HEK293 (cell line): Measurements from ENCODE around the gene PATL2.
A peak's percentile ranks its signal among the peaks of the same experiment; 100 is the strongest.
"Not testable (repeated sequence)": the region's sequence is repeated elsewhere in the genome, so short reads cannot be mapped to it uniquely, and the experiment has no call there.

Experiments used
- CTCF ChIA-PET: fragments of 350-600 bp; formaldehyde crosslinking; extraction: SDS; loops from one replicate; lab custom pipeline; 2021; ENCODE audit warnings: antibody characterized with exemption; lab: Yijun Ruan, JAX
- POLR2A ChIA-PET: fragments of 300-600 bp; formaldehyde crosslinking; extraction: SDS; loops from one replicate; lab custom pipeline; 2020; ENCODE audit warnings: antibody characterized with exemption, inconsistent platforms; lab: Yijun Ruan, JAX
- H3K27ac ChIP-seq: fragments of 200-500 bp; sonication (Bioruptor generic); 2 replicates; pipeline ENCODE4 v1.5.1; 2014; ENCODE audit warnings: low read depth, low read length, control low read depth, inconsistent platforms; ENCODE audit errors: extremely low read depth
- H3K36me3 ChIP-seq, 2 experiments: fragments of 200-500 bp in 1 of 2; sonication (Bioruptor generic) in 1 of 2; 1 replicate in 1 of 2; 2 replicates in 1 of 2; pipeline ENCODE4 v1.5.1; 2014 to 2017; ENCODE audit warnings: inconsistent platforms in 2 of 2, low read length in 2 of 2; ENCODE audit not compliant: control insufficient read depth in 2 of 2, insufficient read depth in 1 of 2
- H3K4me1 ChIP-seq: fragments of 200-500 bp; sonication (Bioruptor generic); 2 replicates; pipeline ENCODE4 v1.5.1; 2014; ENCODE audit warnings: mild to moderate bottlenecking, low read length, inconsistent platforms; ENCODE audit not compliant: control insufficient read depth, insufficient read depth
- H3K4me3 ChIP-seq: 2 replicates; pipeline ENCODE4 v1.5.1; 2011; ENCODE audit warnings: low read depth, mild to moderate bottlenecking, control low read depth, low read length, moderate library complexity
- H3K9me3 ChIP-seq: fragments of 200-500 bp; sonication (Bioruptor generic); 2 replicates; pipeline ENCODE4 v1.5.1; 2014; ENCODE audit warnings: low read depth, low read length, inconsistent platforms; ENCODE audit not compliant: control insufficient read depth, insufficient read depth
- HOXD13 ChIP-seq: sonication (generic); formaldehyde crosslinking; IDR thresholded peaks from 2 replicates; pipeline ENCODE4 v1.8.0; 2022; ENCODE audit warnings: missing genetic modification reagents, borderline replicate concordance
- TRIM28 ChIP-seq: IDR thresholded peaks from 2 replicates; pipeline ENCODE4 v1.6.1; 2011; ENCODE audit warnings: low read length, control low read depth, borderline replicate concordance
- ZBTB1 ChIP-seq: fragments of 450-650 bp; formaldehyde crosslinking; IDR thresholded peaks from 2 replicates; pipeline ENCODE4 v1.5.1; 2016; ENCODE audit warnings: missing biosample characterization, missing genetic modification characterization
- ZBTB11 ChIP-seq: fragments of 450-650 bp; formaldehyde crosslinking; conservative IDR thresholded peaks from 2 replicates; pipeline ENCODE4 v1.5.1; 2016; ENCODE audit warnings: low read depth, missing biosample characterization, missing genetic modification characterization
- ZNF133 ChIP-seq: fragments of 450-650 bp; formaldehyde crosslinking; IDR thresholded peaks from 2 replicates; pipeline ENCODE4 v1.5.1; 2016; ENCODE audit warnings: missing biosample characterization, missing genetic modification characterization
- ZNF521 ChIP-seq: fragments of 450-650 bp; formaldehyde crosslinking; IDR thresholded peaks from 2 replicates; pipeline ENCODE4 v1.5.1; 2017; ENCODE audit warnings: missing biosample characterization, mild to moderate bottlenecking, missing genetic modification characterization
- ZNF626 ChIP-seq: fragments of 450-650 bp; sonication (Bioruptor Pico); formaldehyde crosslinking; IDR thresholded peaks from 2 replicates; pipeline ENCODE4 v1.5.1; 2018; ENCODE audit warnings: missing biosample characterization, missing genetic modification characterization, inconsistent platforms
- ZNF777 ChIP-seq: fragments of 450-650 bp; formaldehyde crosslinking; IDR thresholded peaks from 2 replicates; pipeline ENCODE4 v1.5.1; 2017; ENCODE audit warnings: missing biosample characterization, missing genetic modification characterization, borderline replicate concordance
- ZSCAN16 ChIP-seq: fragments of 450-650 bp; formaldehyde crosslinking; IDR thresholded peaks from 2 replicates; pipeline ENCODE4 v1.5.1; 2016; ENCODE audit warnings: missing biosample characterization, missing genetic modification characterization
- TF ChIP-seq, protein P1 (sequence below): fragments of 450-650 bp; formaldehyde crosslinking; IDR thresholded peaks from 2 replicates; pipeline ENCODE4 v1.5.1; 2016; ENCODE audit warnings: missing biosample characterization, missing genetic modification characterization
- TF ChIP-seq, protein P2 (sequence below): fragments of 450-650 bp; formaldehyde crosslinking; IDR thresholded peaks from 2 replicates; pipeline ENCODE4 v1.5.1; 2017; ENCODE audit warnings: missing biosample characterization, missing genetic modification characterization

PATL2 gene

DNA sequence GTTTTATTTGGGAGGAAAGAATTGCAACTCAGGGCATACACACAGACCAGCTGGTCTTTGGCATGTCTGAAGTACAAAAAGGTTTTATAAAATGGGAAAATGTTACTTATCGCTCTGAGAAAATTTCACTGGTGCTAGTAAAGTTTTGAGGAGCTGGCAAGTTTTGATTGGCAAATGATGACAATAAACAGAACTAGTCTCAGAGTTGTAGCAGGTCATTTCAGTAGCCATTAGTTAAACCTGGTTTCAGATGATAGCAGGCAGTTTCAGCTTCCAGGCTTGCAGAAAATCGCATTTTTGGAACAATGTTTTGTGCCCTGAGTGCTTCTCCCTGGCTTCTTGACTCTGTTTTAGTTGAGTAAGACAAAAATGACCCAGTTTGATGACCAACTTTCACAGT is 10.9 kb upstream of the PATL2 start:
- TF ChIP-seq ZSCAN16 (tag by site-specific recombination) (no peak), ZBTB11 (tag by site-specific recombination) (no peak), TRIM28 (no peak), ZNF777 (tag by site-specific recombination) (no peak)
- TF ChIP-seq, all 188 proteins: peak for 0
- H3K27ac ChIP-seq = no peak overlapping the region
- ChIA-PET POLR2A (interaction anchor here (0.6 to 0.8 kb wide), 2 partner anchors 9 to 168 kb away, joined by 3 to 5 read pairs; no protein-coding TSS in a partner anchor), CTCF (interaction anchor here (1.9 kb wide), 1 partner anchor 58 kb away, joined by 5 read pairs; the partner anchor contains the start of gene SPG11)
- peaks cover 9 to 17% of the 10 kb centered on the region in 2 experiments for H3K36me3 ChIP-seq
- H3K9me3 ChIP-seq = no peaks in the 10 kb centered on the region
- peaks cover 7% of the 10 kb centered on the region; the same call in 1 of the 2 replicates for H3K4me1 ChIP-seq
- no peak overlapping the region for H3K4me3 ChIP-seq

GRCh38 chr15:44720460-44721176 is 9.5 kb upstream of the PATL2 start:
- POLR2A ChIA-PET = interaction anchor here (0.6 to 1.1 kb wide), 2 partner anchors 17 to 1786 kb away, joined by 3 to 5 read pairs; no protein-coding TSS in a partner anchor

DNA sequence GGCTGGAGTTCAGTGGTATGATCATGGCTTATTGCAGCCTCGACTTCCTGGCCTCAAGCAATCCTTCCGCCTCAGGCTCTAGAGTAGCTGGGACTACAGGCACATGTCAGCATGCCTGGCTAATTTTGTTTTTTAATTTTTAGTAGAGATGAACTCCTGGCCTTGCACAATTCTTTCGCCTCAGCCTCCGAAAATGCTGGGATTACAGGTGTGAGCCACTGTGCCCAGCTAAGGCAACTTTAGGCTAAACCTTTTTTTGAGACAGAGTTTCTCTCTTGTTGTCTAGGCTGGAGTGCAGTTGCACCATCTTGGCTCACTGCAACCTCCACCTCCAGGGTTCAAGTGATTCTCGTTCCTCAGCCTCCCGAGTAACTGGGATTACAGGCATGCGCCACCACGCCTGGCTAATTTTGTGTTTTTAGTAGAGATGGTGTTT is 8.9 kb upstream of the PATL2 start:
- H3K4me1 ChIP-seq, H3K27ac ChIP-seq: not testable (repeated sequence)

More at GRCh38 chr15:44720460-44721176, 9.5 kb upstream of the PATL2 start:
- TF ChIP-seq ZNF626 = no peak
- TF ChIP-seq ZNF133 = no peak
- TF ChIP-seq, all 188 proteins: peak for 0
- Histone ChIP-seq H3K9me3 (no peaks in the 10 kb centered on the region), H3K4me1 (no peaks in the 10 kb centered on the region), H3K4me3 (no peak overlapping the region), H3K36me3 (peaks cover 15 to 31% of the 10 kb centered on the region in 2 experiments), H3K27ac (no peak overlapping the region)
- CTCF ChIA-PET = interaction anchor here (1.9 kb wide), 1 partner anchor 57 kb away, joined by 5 read pairs; the partner anchor contains the start of gene SPG11

DNA sequence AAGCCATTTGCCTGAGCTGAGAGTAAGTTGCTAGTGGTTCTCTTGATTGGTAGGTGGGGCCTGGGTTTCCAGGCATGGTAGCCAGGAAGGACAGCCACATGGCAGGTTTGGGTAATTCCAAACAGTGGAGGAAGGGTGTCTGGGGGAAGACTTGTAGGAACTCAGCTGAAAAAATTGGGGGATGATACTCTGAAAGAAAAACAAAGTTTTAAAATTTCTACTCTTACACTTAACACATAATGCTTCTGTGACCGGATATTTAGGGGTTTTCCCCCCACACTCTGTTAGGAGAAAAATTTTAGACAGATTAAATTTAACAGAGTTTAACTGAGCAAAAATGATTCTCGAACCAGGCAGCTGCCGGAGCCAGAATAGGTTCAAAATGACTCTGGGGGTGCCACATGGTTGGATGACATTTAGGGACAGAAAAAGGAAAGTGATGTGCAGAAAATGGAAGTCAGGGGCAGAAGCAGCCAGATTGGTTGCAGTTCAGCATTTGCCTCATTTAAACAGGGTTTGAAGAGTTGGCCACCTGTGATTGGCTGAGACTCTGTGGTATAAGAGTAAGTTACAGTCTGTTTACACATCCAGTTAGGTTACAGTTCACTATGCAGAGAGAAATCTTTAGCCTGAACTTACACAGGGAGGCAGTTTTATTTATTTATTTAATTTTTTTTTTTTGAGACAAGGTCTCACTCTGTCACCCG is 8.3 kb upstream of the PATL2 start:
- CTCF ChIA-PET = interaction anchor here (0.9 kb wide), 1 partner anchor 10 kb away, joined by 3 read pairs; no protein-coding TSS in a partner anchor
- H3K4me1 ChIP-seq = no peaks in the 10 kb centered on the region
- no peaks in the 10 kb centered on the region for H3K9me3 ChIP-seq
- peaks cover 15 to 40% of the 10 kb centered on the region in 2 experiments for H3K36me3 ChIP-seq
- TF ChIP-seq, protein P1, sequence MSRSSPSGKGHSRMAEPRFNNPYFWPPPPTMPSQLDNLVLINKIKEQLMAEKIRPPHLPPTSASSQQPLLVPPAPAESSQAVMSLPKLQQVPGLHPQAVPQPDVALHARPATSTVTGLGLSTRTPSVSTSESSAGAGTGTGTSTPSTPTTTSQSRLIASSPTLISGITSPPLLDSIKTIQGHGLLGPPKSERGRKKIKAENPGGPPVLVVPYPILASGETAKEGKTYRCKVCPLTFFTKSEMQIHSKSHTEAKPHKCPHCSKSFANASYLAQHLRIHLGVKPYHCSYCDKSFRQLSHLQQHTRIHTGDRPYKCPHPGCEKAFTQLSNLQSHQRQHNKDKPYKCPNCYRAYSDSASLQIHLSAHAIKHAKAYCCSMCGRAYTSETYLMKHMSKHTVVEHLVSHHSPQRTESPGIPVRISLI (tag by site-specific recombination) = 0 out of 2 replicates have a peak, but pooled peaks have one; percentile 41
- TF ChIP-seq, protein P2, sequence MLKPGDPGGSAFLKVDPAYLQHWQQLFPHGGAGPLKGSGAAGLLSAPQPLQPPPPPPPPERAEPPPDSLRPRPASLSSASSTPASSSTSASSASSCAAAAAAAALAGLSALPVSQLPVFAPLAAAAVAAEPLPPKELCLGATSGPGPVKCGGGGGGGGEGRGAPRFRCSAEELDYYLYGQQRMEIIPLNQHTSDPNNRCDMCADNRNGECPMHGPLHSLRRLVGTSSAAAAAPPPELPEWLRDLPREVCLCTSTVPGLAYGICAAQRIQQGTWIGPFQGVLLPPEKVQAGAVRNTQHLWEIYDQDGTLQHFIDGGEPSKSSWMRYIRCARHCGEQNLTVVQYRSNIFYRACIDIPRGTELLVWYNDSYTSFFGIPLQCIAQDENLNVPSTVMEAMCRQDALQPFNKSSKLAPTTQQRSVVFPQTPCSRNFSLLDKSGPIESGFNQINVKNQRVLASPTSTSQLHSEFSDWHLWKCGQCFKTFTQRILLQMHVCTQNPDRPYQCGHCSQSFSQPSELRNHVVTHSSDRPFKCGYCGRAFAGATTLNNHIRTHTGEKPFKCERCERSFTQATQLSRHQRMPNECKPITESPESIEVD (tag by site-specific recombination) = no peak
- TF ChIP-seq HOXD13 (CRISPR knock-in tag) (no peak), ZBTB1 (no peak), ZNF521 (tag by site-specific recombination) (no peak)
- TF ChIP-seq, all 188 proteins: peak for 1
- POLR2A ChIA-PET = interaction anchor here (0.6 to 1.8 kb wide), 2 partner anchors 10 to 19 kb away, joined by 3 to 4 read pairs; no protein-coding TSS in a partner anchor
- Histone ChIP-seq H3K4me3 (no peak overlapping the region), H3K27ac (no peak overlapping the region)

More for the DNA sequence above, 8.9 kb upstream of the PATL2 start:
- peaks cover 15 to 37% of the 10 kb centered on the region in 2 experiments for H3K36me3 ChIP-seq
- CTCF ChIA-PET, H3K9me3 ChIP-seq, H3K4me3 ChIP-seq: not testable (repeated sequence)
- POLR2A ChIA-PET = interaction anchor here (1.8 kb wide), 1 partner anchor 9 kb away, joined by 4 read pairs; no protein-coding TSS in a partner anchor
